Cardiac fibroblast (primary cell): ENCODE results near the gene RAP1GAP2.
"Not testable (repeated sequence)": the region's sequence is repeated elsewhere in the genome, so short reads cannot be mapped to it uniquely, and the experiment has no call there.

ENCODE experiments used
- DNase-seq, 2 donors: peaks; one replicate each; pipeline versions ENCODE4 v3.0.0 to v3.0.0-alpha.2; 2010; ENCODE audit warnings: low read depth in 2 of 2
- H3K4me3 ChIP-seq, 2 donors: replicated peaks in 1 of 2; 1 replicate in 1 of 2; 2 replicates in 1 of 2; pipeline ENCODE4 v1.5.1; 2011; ENCODE audit warnings: low read depth in 2 of 2, low read length in 2 of 2, mild to moderate bottlenecking in 2 of 2, moderate library complexity in 1 of 2
- TF ChIP-seq, protein P1 (sequence below): IDR thresholded peaks from one replicate; pipeline ENCODE4 v1.5.1; 2011; ENCODE audit warnings: low read depth, mild to moderate bottlenecking, low read length, inconsistent platforms

The RAP1GAP2 gene

DNA sequence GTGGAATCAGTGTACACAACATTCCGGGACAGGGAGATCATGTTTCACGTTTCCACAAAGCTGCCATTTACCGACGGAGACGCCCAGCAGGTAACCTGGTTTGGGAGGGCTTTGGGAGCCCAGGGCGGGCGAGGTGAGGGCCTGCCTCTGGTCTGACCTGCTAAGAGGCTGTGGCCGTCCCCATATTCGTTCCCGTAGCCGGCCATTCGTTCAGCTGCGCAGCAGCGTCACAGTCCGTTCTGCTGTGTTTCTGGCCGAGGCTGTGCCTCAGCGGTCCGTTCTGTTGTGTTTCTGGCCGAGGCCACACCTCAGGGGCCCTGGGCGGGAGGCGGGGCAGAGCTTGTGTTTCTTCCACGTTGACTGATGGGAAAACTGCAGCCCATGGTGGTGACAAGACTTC, 199.1 kb downstream of the RAP1GAP2 start:
- no peak for DNase-seq
- TF ChIP-seq, protein P1, sequence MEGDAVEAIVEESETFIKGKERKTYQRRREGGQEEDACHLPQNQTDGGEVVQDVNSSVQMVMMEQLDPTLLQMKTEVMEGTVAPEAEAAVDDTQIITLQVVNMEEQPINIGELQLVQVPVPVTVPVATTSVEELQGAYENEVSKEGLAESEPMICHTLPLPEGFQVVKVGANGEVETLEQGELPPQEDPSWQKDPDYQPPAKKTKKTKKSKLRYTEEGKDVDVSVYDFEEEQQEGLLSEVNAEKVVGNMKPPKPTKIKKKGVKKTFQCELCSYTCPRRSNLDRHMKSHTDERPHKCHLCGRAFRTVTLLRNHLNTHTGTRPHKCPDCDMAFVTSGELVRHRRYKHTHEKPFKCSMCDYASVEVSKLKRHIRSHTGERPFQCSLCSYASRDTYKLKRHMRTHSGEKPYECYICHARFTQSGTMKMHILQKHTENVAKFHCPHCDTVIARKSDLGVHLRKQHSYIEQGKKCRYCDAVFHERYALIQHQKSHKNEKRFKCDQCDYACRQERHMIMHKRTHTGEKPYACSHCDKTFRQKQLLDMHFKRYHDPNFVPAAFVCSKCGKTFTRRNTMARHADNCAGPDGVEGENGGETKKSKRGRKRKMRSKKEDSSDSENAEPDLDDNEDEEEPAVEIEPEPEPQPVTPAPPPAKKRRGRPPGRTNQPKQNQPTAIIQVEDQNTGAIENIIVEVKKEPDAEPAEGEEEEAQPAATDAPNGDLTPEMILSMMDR, result no peak
- H3K4me3 ChIP-seq, result no peak overlapping the region

DNA sequence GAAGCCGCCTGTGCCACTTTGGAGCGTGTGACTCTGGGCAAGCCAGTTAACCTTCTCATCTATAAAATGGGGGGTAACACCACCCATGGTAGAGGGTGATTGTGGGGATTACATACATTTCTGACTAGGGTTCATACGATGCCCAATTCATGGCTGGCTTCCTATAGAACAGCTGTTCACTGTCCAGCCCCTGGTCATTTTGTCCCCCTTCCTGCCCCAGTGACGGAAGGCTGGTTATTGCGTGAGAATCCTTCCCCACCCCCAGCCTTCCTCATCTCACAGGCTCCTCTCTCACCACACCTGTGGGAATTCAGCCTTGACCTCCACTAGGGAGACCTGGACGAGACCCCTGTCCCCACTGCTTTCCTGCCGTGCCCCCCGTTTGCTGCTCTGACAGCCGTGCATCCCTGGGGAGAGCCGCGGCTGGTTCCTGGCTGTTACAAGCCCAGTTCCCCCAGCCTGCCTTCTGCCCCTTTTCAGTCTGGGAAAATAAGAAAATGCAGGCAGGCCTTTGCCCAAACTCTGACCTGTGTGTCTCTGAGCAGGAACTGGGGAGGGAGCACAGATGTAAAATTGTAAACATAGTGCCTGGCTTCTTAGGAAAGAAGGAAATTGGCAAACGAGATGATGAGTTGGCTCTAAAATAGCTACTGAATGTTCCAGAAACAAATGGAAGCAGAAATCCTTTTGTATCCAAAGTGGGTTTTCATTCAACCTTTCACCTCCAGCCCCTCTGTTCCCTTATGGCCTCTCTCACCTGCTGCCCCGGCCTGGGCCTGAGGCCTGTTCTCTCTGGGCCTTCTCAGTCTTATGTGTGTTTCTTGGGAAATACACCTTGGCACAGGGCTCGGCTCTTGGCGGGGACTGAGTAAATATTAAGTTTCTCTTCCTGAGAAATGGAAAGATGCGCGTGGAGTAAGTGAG, 199.9 kb downstream of the RAP1GAP2 start:
- peak; percentile 55 to 67 for DNase-seq
- TF ChIP-seq, protein P1, result no peak
- no peak overlapping the region for H3K4me3 ChIP-seq

DNA sequence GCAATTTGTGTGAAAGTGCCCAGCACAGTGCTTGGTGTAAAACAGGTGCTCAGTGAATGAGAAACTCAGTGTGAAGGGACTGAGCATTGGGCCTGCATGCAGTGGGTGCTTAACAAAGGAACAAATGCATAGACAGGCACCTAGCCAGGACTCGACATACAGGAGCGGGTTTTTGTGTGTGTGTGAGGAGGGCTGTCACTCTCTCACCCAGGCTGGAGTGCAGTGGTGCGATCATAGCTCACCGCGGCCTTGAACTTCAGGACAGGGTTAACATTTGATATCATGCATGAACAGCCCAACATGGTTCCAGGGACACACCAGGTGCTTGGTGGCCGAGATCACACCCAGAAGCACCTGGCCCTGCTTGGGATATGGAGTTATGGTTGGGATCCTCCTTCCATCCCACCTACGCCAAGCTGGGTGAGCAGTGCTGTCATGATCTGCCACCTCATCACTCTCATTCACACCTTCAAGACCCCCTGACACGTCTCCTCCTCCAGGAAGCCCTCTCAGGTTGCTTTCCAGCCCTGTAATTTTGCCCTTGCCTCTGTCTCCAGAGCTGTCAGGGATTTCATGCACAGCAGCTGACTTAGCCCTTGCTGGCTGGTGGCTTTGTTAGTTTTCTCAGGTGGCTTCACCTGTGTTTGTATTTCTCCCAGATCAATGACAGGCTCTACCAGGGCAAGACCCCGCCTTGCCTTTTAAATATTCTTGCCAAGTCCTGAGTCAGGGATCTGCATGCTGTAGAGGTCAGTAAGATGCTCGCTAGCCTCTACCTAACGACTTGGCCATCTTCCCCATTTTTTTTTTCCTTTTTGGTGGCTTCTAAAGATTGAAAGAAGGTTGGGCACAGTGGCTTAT, 200.8 kb downstream of the RAP1GAP2 start:
- TF ChIP-seq, protein P1, result no peak
- no peak overlapping the region for H3K4me3 ChIP-seq
- DNase-seq, result no peak

DNA sequence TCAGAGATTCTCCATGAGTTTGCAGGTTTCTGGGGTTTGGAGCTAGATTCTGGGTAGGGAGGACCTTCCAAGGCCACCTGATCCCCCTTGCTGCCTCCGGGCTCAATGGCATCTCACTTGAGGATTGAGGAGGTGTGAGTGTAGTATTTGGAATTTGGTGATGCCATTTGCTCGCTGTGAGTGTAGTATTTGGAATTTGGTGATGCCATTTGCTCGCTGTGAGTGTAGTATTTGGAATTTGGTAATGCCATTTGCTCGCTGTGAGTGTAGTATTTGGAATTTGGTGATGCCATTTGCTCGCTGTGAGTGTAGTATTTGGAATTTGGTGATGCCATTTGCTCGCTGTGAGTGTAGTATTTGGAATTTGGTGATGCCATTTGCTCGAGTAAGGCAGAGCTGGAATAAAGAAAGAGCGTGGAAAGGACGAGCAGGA, 202.2 kb downstream of the RAP1GAP2 start:
- not testable (repeated sequence) for H3K4me3 ChIP-seq
- DNase-seq, result peak in 1 of 2 donors; percentile 63

DNA sequence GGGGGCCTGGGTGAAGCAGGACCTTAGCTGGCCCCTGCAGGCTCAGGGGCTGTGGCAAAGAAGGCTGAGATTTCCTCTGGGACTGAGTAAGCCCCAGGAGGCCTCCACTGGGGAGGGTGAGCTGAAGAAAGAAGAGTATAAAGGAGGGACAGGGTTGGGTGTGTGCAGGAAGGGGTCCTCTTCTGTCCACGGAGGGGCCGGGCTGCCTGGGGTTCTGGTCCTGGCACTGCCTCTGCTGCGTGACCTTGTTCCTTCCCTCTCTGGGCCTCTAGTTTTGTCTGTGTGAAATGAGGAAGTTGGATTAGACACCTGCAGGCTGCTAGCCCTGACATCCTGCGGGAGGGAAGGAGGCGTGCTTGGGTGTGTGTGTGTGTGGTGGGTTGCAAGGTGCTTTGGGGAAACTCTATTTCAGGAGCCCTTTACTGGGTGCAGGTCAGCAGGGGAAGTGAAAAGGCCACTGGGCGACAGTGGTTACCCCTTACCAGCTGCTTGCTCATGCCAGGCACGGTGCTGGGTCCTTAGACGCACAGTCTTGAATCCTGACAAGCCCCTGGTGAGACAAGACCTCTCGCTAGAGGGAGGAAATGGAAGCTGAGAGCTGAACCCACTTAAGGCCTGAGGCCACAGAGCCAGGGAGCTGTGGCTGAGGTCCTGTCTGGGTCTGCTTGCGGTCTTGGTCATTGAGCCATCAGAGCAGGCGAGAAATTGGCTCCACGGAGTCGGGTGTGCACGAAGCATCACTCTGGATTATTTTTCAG, 206.5 kb downstream of the RAP1GAP2 start:
- TF ChIP-seq, protein P1, result no peak
- no peak overlapping the region for H3K4me3 ChIP-seq
- DNase-seq, result no peak

DNA sequence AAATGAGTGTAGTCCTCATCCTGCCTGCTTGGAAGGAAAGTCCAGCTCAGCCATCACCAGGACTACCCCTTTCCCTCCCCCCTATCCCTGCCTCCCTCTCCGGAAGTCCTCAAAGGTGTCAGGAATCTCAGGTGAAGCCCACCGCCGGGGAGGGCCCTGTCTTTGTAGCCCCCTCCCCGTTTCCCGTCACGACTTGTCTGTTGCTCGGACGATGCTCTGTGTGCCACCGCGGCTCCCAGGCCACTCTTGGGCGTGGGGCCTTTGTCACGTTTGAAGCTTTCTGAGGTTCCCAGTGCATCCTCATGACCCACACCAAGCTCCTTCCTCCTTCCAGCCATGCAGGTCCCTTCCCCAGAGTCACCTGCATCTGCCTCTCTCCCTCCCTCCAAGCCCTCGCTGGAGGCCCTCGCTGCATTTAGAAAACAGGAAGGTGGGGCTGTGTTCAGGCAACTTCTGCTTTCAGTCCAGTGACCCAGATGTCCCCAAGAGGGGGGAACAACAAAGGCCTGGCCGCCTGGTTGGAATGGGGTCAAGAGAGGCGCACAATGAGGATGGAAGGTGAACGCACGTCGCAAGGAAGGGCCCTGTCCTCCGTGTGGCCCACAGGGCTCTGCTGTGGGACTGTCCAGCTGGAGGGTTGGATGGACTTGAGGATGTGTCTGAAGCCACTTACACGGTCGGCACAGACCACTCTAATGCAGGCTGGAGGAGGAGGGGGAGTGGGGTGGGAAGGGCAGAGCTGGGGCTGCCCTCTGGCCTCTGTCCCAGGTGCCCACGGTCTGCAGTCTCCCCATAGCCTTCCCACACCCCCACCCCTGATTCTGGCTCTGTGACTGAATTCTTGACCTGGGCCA, 207.3 kb downstream of the RAP1GAP2 start:
- DNase-seq, result no peak

More for the DNA sequence above, 207.3 kb downstream of the RAP1GAP2 start:
- no peak overlapping the region for H3K4me3 ChIP-seq
- TF ChIP-seq, protein P1, result no peak
